OCI-LY7 (cell line): ENCODE measurements around the gene FAM3D.

Experiments used
- CTCF ChIP-seq: fragments of 200-600 bp; sonication (generic); conservative IDR thresholded peaks from 2 replicates; pipeline ENCODE4 v1.5.1; 2014; ENCODE audit warnings: mild to moderate bottlenecking, antibody characterized with exemption, low read length, moderate library complexity, mixed read lengths
- EZH2phosphoT487 ChIP-seq: fragments of 200-600 bp; sonication (generic); IDR thresholded peaks from 2 replicates; pipeline ENCODE4 v1.6.1; 2018; ENCODE audit warnings: low read depth, borderline replicate concordance, mild to moderate bottlenecking, mixed run types, antibody characterized with exemption, low read length, moderate library complexity, mixed read lengths

GRCh38 chr3:58685641-58686040 is 19.1 kb upstream of the FAM3D start:
- TF ChIP-seq CTCF = no peak
- no peak for TF ChIP-seq EZH2phosphoT487
